Measurements from ENCODE around the gene RAP2A.
A peak's percentile ranks its signal among the peaks of the same experiment; 100 is the strongest.

RAP2A gene

GRCh38 chr13:97433727-97434396 lies at the start of gene RAP2A:
Gene RAP2A, plus strand, starts transcription at chr13:97434169. Its CDS starts 302 bp downstream, at chr13:97434471.
- DNase-seq (ENCODE audit: low read depth in 2 of 2): peak; percentile 76 to 86

- DNase-seq (ENCODE audit: low read depth in 2 of 2): no peak
These were observed 49.6 kb upstream of the RAP2A start for GRCh38 chr13:97384371-97384770.

- DNase-seq (ENCODE audit: low read depth in 2 of 2): no peak
These were observed 48.8 kb upstream of the RAP2A start for GRCh38 chr13:97385146-97385545.

GRCh38 chr13:97385854-97386253 lies 48.1 kb upstream of the RAP2A start:
- no peak for DNase-seq (ENCODE audit: low read depth in 2 of 2)

GRCh38 chr13:97386801-97387484 lies 47.0 kb upstream of the RAP2A start:
- DNase-seq (ENCODE audit: low read depth in 2 of 2): no peak

- no peak for DNase-seq (ENCODE audit: low read depth in 2 of 2)
These were observed 46.5 kb upstream of the RAP2A start for GRCh38 chr13:97387485-97387839.

- DNase-seq (ENCODE audit: low read depth in 2 of 2): no peak
These were observed 46.1 kb upstream of the RAP2A start for GRCh38 chr13:97387890-97388289.

GRCh38 chr13:97388373-97388772 lies 45.6 kb upstream of the RAP2A start:
- no peak for DNase-seq (ENCODE audit: low read depth in 2 of 2)

- no peak for DNase-seq (ENCODE audit: low read depth in 2 of 2)
These were observed 42.9 kb upstream of the RAP2A start for GRCh38 chr13:97390941-97391600.

- no peak for DNase-seq (ENCODE audit: low read depth in 2 of 2)
These were observed 41.9 kb upstream of the RAP2A start for GRCh38 chr13:97392020-97392419.

GRCh38 chr13:97394542-97394941 lies 39.4 kb upstream of the RAP2A start:
- no peak for DNase-seq (ENCODE audit: low read depth in 2 of 2)

GRCh38 chr13:97395447-97396136 lies 38.4 kb upstream of the RAP2A start:
- no peak for DNase-seq (ENCODE audit: low read depth in 2 of 2)

GRCh38 chr13:97397267-97397666 lies 36.7 kb upstream of the RAP2A start:
- no peak for DNase-seq (ENCODE audit: low read depth in 2 of 2)

- no peak for DNase-seq (ENCODE audit: low read depth in 2 of 2)
These were observed 32.5 kb upstream of the RAP2A start for GRCh38 chr13:97401421-97401820.

- no peak for DNase-seq (ENCODE audit: low read depth in 2 of 2)
These were observed 29.8 kb upstream of the RAP2A start for GRCh38 chr13:97403893-97404750.

GRCh38 chr13:97407540-97407939 lies 26.4 kb upstream of the RAP2A start:
- DNase-seq (ENCODE audit: low read depth in 2 of 2): no peak

- no peak for DNase-seq (ENCODE audit: low read depth in 2 of 2)
These were observed 25.0 kb upstream of the RAP2A start for GRCh38 chr13:97408938-97409337.

- DNase-seq (ENCODE audit: low read depth in 2 of 2): no peak
These were observed 22.0 kb upstream of the RAP2A start for GRCh38 chr13:97411984-97412383.

GRCh38 chr13:97413694-97414093 lies 20.3 kb upstream of the RAP2A start:
- no peak for DNase-seq (ENCODE audit: low read depth in 2 of 2)

GRCh38 chr13:97414392-97414791 lies 19.6 kb upstream of the RAP2A start:
- DNase-seq (ENCODE audit: low read depth in 2 of 2): no peak

GRCh38 chr13:97417698-97418097 lies 16.3 kb upstream of the RAP2A start:
- DNase-seq (ENCODE audit: low read depth in 2 of 2): no peak

Data from stimulated activated CD4-positive, alpha-beta T cell treated with anti-CD3 and anti-CD28 coated beads, Interleukin-4, amount 100 ng/mL, for 48 hours (primary cell).